Tibial artery (tissue), 4 donors: ENCODE results near the gene BEAN1.

ENCODE experiments used
- DNase-seq, 2 donors: peaks; one replicate each; pipeline ENCODE4 v3.0.0-alpha.2; 2019
- H3K27ac ChIP-seq, 2 donors: fragments of 200-600 bp; sonication (generic) in 1 of 2; 1 replicate in 1 of 2; 2 replicates in 1 of 2; pipeline ENCODE4 v1.5.1; 2018 to 2019; ENCODE audit warnings: mild to moderate bottlenecking in 1 of 2
- H3K27me3 ChIP-seq, 2 donors: fragments of 200-600 bp; sonication (generic) in 1 of 2; one replicate each; pipeline versions ENCODE4 v1.5.1 to v1.6.0; 2016 to 2019
- H3K36me3 ChIP-seq, 3 donors: fragments of 200-600 bp; sonication (generic) in 2 of 3; one replicate each; pipeline ENCODE4 v1.5.1; 2016 to 2019; ENCODE audit warnings: mild to moderate bottlenecking in 2 of 3
- H3K4me1 ChIP-seq, 4 donors: fragments of 200-600 bp; sonication (generic) in 2 of 4; 1 replicate in 3 of 4; 2 replicates in 1 of 4; pipeline ENCODE4 v1.5.1; 2016 to 2019
- H3K4me3 ChIP-seq, 2 donors: fragments of 200-600 bp; sonication (generic) in 1 of 2; 1 replicate in 1 of 2; 2 replicates in 1 of 2; pipeline ENCODE4 v1.5.1; 2018 to 2019; ENCODE audit warnings: mild to moderate bottlenecking in 2 of 2
- H3K9me3 ChIP-seq, 3 donors: fragments of 200-600 bp; sonication (generic) in 1 of 3; one replicate each; pipeline ENCODE4 v1.5.1; 2016 to 2019
- intact Hi-C: fragments of 100-400 bp; cut with DNase I; formaldehyde crosslinking; loops from one replicate; pipeline ENCODE4 v1.15.0; 2023; ENCODE audit warnings: low total_unique reads
- TF ChIP-seq, protein P1 (sequence below), 2 experiments: fragments of 200-600 bp in 1 of 2; fragments of 450-650 bp in 1 of 2; IDR thresholded peaks; one replicate each; pipeline ENCODE4 v1.5.1; 2017 to 2019; ENCODE audit warnings: antibody characterized with exemption in 2 of 2, mild to moderate bottlenecking in 1 of 2, moderate library complexity in 1 of 2

The BEAN1 gene

DNA sequence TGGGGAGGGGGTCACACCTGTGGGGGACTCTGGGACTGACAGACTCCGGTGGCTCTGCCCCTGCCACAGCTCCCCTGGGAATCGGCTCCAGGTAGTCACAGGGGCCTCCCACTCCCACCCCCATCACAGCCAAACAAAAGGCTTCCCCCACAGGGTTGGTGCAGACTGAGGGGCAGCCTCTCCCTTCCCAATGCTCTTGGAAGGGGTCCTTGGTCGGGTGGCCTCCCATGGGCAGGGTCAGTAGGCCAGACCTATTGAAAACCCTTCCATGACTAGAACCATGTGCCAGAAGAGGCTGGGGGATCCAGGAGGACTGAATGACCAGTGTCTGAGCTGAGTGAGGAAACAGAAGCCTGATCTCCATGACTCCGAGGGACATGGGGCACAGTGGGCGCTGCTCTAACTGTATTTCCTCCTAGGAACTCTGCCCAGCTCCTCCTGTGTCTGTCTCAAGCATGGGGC, 94.2 kb downstream of the BEAN1 start:
- Histone ChIP-seq H3K4me3 (no peak overlapping the region), H3K36me3 (peaks cover 15 to 57% (median 22%) of the 10 kb centered on the region in 3 donors), H3K4me1 (peaks cover 0 to 53% (median 35%) of the 10 kb centered on the region in 4 donors), H3K27ac (peak overlapping the region; percentile 39 to 95), H3K9me3 (no peaks in the 10 kb centered on the region), H3K27me3 (no peaks in the 10 kb centered on the region)
- DNase-seq = no peak
- intact Hi-C loops = no loop called here
- TF ChIP-seq, protein P1, sequence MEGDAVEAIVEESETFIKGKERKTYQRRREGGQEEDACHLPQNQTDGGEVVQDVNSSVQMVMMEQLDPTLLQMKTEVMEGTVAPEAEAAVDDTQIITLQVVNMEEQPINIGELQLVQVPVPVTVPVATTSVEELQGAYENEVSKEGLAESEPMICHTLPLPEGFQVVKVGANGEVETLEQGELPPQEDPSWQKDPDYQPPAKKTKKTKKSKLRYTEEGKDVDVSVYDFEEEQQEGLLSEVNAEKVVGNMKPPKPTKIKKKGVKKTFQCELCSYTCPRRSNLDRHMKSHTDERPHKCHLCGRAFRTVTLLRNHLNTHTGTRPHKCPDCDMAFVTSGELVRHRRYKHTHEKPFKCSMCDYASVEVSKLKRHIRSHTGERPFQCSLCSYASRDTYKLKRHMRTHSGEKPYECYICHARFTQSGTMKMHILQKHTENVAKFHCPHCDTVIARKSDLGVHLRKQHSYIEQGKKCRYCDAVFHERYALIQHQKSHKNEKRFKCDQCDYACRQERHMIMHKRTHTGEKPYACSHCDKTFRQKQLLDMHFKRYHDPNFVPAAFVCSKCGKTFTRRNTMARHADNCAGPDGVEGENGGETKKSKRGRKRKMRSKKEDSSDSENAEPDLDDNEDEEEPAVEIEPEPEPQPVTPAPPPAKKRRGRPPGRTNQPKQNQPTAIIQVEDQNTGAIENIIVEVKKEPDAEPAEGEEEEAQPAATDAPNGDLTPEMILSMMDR (IDR thresholded peaks at IDR 0.05) = no peak

- DNase-seq = no peak
- no peaks in the 10 kb centered on the region for H3K9me3 ChIP-seq
Measured at GRCh38 chr16:66521951-66522771, 95.1 kb downstream of the BEAN1 start.

GRCh38 chr16:66522816-66523590, 95.9 kb downstream of the BEAN1 start:
- H3K27ac ChIP-seq = peak overlapping the region; percentile 39 to 95
- no peaks in the 10 kb centered on the region for H3K9me3 ChIP-seq
- TF ChIP-seq, protein P1 (IDR thresholded peaks at IDR 0.05) = no peak
- no peaks in the 10 kb centered on the region for H3K27me3 ChIP-seq
- intact Hi-C loops = no loop called here
- H3K36me3 ChIP-seq = peaks cover 31 to 74% (median 37%) of the 10 kb centered on the region in 3 donors
- DNase-seq = no peak
- H3K4me3 ChIP-seq = no peak overlapping the region
- H3K4me1 ChIP-seq = peaks cover 0 to 37% (median 19%) of the 10 kb centered on the region in 4 donors

More at GRCh38 chr16:66521951-66522771, 95.1 kb downstream of the BEAN1 start:
- no peak overlapping the region for H3K4me3 ChIP-seq
- H3K36me3 ChIP-seq = peaks cover 22 to 66% (median 29%) of the 10 kb centered on the region in 3 donors
- H3K27ac ChIP-seq = peak overlapping the region; percentile 39 to 95
- no peaks in the 10 kb centered on the region for H3K27me3 ChIP-seq
- intact Hi-C loops = no loop called here
- H3K4me1 ChIP-seq = peaks cover 0 to 45% (median 27%) of the 10 kb centered on the region in 4 donors
- TF ChIP-seq, protein P1 (IDR thresholded peaks at IDR 0.05) = no peak

GRCh38 chr16:66523861-66524354, 96.8 kb downstream of the BEAN1 start:
- Histone ChIP-seq H3K9me3 (no peaks in the 10 kb centered on the region), H3K4me3 (no peak overlapping the region), H3K27me3 (no peaks in the 10 kb centered on the region), H3K27ac (peak overlapping the region; percentile 11 to 39), H3K4me1 (peaks cover 0 to 33% (median 17%) of the 10 kb centered on the region in 4 donors), H3K36me3 (peaks cover 40 to 83% (median 46%) of the 10 kb centered on the region in 3 donors)
- no peak for DNase-seq
- intact Hi-C loops = no loop called here
- TF ChIP-seq, protein P1 (IDR thresholded peaks at IDR 0.05) = no peak

- no peaks in the 10 kb centered on the region for H3K27me3 ChIP-seq
- peaks cover 46 to 84% (median 54%) of the 10 kb centered on the region in 3 donors for H3K36me3 ChIP-seq
- H3K4me1 ChIP-seq = peaks cover 0 to 33% (median 17%) of the 10 kb centered on the region in 4 donors
- H3K27ac ChIP-seq = peak overlapping the region; percentile 11 to 12
- DNase-seq = no peak
- TF ChIP-seq, protein P1 (IDR thresholded peaks at IDR 0.05) = no peak
- intact Hi-C loops = no loop called here
- H3K9me3 ChIP-seq = no peaks in the 10 kb centered on the region
- no peak overlapping the region for H3K4me3 ChIP-seq
Measured at GRCh38 chr16:66524601-66525164, 97.6 kb downstream of the BEAN1 start.
